ENCODE results near the gene EXOSC10.

DNA sequence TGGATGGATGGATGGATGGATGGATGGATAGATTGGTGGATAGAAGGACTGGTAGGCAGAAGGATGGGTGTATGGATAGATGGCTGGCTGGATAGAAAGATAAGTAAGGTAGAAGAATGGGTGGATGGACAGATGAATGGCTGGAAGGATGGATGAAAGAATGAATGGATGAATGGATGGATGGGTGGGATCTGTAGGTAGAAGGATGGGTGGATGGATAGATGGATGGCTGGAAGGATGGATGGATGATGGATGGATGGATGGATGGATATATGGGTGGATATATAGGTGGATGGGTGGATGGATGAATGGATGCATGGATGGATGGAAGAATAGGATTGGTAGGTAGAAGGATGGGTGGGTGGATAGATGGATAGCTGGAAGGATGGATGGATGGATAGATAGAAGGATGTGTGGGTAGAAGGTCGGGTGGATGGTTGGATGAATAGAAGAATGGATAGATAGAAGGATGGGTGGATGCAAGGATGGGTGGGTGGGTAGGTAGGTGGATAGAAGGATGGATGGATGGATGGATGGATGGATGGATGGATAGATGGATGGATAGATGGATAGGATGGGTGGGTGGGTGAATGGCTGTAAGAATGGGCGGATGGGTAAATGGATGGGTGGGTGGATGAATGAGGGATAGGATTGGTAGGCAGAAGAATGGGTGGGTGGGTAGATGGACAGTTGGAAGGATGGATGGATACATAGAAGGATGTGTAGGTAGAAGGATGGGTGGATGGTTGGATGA, 60.1 kb downstream of the EXOSC10 start:
- TF ChIP-seq, protein P1, sequence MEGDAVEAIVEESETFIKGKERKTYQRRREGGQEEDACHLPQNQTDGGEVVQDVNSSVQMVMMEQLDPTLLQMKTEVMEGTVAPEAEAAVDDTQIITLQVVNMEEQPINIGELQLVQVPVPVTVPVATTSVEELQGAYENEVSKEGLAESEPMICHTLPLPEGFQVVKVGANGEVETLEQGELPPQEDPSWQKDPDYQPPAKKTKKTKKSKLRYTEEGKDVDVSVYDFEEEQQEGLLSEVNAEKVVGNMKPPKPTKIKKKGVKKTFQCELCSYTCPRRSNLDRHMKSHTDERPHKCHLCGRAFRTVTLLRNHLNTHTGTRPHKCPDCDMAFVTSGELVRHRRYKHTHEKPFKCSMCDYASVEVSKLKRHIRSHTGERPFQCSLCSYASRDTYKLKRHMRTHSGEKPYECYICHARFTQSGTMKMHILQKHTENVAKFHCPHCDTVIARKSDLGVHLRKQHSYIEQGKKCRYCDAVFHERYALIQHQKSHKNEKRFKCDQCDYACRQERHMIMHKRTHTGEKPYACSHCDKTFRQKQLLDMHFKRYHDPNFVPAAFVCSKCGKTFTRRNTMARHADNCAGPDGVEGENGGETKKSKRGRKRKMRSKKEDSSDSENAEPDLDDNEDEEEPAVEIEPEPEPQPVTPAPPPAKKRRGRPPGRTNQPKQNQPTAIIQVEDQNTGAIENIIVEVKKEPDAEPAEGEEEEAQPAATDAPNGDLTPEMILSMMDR (conservative IDR thresholded peaks at IDR 0.05), result no peak
- TF ChIP-seq ZFX (IDR thresholded peaks at IDR 0.05), result no peak

All from C4-2B (cell line).